AG08396 (cell line): ENCODE measurements around the gene TNFRSF1B.
A peak's percentile ranks its signal among the peaks of the same experiment; 100 is the strongest.

Source experiments
- DNase-seq: peaks from one replicate; pipeline ENCODE4 v3.0.0; 2012; ENCODE audit warnings: low spot score, mixed read lengths

Gene TNFRSF1B

DNA sequence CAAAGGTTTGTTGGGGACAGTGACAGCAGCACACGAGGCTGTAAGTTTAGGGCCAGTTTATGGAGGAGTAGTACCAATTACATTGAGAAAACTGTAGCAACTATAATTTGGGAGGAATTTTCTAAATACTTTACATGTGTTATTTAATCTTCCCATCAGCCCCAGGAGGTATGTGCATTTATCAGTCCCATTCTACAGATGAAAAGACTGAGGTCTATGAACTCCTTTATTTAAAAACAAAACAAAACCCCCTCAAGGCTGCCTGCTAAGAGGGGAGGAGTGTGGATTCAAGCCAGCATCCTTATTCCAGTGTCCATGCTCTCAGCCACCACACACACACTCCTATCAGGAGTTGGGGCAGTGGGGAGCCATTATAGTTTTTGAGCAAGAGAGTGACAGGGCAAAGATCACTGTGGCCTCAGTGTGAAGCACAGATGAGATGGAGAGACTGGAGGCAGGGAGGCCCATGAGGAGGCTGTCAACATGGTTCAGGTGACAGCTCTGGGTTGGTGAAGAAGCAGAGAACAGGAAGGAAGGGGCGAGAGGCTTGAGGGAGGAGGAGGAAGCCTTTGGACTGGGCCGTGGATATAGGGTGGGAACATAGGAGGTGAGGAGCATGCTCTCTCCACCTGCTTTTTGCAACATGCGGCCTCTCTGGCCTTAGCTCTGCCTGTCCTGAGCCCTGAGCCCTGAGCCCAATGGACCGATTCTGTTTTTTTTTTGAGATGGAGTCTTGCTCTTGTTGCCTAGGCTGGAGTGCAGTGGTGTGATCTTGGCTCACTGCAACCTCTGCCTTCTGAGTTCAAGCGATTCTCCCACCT is 9.7 kb downstream of the TNFRSF1B start:
- DNase-seq, result no peak

DNA sequence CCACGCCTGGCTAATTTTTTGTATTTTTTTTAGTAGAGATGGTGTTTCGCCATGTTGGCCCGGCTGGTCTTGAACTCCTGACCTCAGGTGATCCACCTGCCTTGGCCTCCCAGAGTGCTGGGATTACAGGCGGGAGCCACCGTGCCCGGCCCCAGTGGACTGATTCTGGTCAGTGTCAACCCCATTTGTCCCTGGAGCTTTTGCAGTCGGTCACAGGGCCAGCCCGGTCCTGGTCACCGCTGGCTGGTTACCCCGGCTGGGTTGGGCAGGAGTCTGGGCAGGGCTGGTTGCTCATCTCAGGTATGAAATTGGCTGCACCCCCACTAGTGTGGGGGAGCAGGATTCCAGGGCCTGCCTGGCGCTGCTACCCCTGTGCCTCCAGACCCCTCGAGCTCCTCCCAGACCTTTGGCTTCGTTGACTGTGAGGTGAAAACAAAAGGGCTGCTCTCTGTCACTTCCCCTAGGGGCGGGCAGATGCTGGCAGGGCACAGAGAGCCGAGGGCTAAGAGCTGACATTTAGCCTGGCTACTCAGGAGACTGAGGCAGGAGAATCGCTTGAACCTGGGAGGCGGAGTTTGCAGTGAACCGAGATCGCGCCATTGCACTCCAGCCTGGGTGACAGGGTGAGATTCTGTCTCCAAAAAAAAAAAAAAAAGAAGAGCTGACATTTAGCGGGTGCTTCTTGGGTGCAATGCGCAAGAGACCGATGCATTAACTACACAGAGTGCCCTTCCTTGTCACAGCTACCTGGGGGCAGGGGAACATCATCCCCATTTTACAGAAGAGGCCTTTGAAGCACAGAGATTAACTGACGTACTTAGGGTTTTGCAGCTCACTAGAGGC is 10.6 kb downstream of the TNFRSF1B start:
- no peak for DNase-seq

DNA sequence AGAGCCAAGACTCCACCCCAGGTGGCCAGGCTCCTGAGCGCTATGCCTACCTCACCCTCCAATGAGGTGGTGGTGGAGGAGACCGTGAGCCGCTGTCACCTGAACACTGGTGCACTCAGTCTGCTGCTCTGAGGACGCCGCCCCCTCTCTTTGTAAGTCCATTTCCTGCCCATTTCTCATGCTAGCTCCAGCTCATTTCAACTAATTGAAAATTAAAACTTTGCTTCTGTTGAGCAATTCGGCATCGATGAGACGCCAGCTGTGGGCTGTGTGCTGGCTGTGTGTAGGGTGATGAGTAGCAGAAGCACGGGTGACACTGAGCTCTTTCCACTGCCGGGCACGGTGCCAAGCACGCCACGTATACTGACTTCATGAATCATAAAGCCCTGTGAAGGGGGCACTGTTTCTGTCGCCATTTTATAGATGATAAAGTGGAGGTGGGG is 11.2 kb downstream of the TNFRSF1B start:
- DNase-seq, result peak; percentile 84

DNA sequence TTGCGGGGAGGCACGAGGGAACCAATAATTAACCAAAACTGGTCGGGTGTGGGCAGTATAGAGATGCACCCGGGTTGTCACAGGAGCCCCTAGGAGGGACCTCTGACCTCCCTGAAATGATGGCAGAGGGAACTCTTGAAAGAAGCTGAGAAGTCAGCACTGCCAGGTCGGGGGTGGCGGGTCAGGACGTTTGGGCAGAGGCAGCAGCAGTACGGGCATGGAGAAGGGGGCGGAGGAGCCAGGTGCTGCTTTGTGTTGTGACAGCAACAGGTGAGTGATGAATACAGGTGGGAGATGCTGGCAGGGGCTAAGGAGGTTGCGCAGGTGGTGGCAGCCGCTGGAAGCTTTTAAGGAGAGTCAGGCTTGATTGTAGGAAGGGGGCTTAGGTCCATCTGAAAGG is 11.7 kb downstream of the TNFRSF1B start:
- DNase-seq, result no peak

DNA sequence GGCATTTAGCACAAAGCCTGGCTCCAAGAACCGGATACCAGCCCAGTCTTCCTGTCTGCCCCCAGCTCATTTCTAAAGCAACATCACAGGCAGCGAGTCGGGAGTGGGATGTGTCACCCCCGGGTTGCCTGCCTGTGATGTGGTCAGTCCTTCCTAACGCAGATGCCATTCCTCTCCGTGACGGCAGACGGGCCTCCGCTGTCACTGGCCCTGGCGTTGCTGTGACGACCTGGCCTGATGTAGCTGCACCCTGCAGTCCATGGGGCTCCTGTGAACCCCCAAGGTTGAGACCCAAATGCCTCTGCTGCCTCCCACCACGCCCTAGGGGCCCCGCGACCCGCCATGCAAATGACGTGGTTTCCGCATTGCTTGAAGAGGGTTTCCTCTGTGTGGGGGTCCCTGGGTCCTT is 12.3 kb downstream of the TNFRSF1B start:
- peak; percentile 72 for DNase-seq

DNA sequence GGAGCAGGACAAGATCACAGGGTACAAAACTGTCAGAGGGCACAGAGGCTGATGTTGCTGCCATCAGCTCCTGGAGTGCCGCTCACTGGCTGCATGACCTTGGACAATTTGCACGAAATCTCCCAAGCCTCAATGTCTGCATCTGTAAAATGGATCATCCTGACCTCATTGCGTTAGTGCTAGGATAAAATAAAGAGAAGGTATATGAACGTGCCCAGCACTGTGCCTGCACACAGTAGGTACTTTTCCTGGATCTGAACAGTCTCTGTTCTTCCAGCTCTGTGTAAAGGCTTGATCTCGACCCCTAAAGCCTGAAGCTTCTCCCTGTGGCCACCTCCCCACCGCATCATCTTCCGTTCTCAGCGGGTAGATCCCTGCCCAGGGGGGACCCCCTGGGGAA is 12.9 kb downstream of the TNFRSF1B start:
- DNase-seq, result no peak

DNA sequence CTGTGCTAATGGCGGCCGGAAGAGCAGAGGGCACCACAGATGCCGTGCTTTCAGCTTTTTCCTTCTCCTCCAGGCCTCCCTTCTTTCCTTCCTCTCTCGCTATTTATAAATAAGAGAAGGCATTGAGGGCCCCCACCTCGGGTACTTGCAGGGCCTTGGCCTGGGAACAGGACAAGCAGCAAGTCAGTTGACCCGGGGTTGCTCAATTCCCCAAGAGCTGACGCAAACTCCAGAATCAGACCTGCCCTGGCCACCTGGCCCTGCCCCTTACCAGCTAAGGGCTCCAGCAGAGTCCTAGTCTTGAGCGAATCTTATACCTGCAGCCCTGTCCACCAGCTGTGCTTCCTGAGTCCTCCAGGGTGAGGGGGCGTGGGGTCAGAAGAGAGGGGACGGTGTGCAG is 13.5 kb downstream of the TNFRSF1B start:
- no peak for DNase-seq

DNA sequence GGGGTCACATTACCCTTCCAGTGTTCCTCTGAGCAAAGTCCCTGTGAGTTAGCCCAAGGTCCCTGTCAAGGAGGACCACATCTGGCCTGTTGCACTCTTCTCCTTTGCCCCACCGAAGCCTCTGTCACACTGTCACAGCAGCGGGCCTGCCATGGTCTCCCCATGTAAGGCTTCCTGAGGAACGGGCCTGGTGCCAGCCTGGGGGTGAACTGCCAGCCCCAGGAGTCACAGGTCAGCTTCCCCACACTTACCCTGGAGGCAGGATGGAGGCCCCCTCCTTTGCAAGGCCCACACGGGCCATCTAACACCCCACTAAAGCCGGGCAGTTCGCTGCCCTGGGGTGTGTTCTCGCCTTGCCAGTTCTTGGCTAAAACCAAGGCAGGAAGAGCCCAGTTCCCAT is 14.1 kb downstream of the TNFRSF1B start:
- no peak for DNase-seq

DNA sequence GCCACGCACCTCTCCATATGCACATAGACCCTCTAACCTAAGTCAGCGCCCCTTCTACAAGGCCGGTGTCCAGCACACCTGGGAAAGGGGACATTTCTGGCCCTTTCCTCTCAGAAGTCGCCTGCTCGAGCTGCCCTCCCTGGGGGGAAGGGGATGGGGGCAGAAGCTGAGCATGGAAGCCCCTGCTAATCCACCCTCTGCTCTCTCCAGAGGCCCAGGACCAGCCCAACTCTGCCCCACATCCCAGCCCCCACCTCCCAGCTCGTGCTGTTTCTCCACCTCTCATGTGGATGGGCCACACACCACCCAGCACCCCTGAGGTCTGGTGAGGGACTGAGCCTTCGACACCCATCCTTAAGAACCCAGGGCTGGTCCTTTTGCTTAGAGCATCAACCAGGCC is 14.8 kb downstream of the TNFRSF1B start:
- no peak for DNase-seq

DNA sequence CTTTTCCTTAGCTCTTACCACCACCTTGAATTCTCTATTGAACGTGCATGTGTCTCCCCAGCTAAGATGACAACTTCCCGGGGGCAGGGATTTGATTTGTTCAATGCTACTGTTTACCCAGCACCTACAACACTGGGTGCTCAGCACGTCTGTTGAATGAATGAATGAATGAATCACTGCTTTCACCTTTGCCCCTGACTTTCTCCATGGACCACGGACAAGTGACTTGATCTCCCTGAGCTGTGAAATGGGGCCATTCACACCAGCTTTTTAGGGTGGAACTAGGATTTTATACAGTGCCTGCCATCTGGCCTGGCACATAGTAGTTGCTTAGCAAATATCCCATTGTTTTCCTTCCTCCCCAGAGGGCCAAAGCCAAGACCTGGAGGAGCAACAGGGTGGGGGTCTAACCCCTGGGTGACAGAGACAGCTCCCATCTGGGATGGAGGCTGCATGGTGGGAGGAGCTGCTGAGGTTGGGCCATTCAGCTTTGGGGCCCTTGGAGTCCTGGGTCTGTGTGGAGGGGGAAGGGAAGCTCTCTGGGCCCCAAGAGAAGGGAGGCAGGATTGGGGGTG is 15.7 kb downstream of the TNFRSF1B start:
- DNase-seq, result no peak

DNA sequence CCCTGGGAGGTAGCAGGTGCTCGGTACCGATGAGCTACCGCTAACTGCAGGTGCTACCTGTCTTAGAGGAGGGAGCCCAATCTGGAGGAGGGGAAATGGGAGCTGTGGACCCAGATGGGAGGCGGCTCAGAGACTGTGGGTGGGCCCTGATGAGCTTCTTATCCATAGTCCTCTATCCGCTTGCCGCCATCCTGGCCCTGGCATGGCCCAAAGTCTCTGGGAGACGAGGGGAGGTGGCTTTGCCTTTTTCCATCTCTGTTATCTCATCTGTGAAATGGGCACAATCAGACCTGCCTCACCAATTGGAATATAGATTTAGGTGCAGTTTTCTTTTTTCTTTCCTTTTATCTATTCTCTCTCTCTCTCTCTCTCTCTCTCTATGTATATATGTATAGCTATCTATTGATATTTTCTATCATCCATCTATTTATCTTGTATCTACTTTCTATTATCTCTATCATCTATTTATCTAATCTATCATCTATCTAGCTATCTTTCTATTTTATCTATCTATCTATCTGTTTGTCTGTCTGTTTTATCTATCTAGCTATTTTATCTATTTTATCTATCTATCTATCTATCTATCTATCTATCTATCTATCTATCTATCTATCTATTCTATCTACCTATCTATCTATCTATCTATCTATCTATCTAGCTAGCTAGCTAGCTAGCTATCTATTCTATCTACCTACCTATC is 16.5 kb downstream of the TNFRSF1B start:
- no peak for DNase-seq

DNA sequence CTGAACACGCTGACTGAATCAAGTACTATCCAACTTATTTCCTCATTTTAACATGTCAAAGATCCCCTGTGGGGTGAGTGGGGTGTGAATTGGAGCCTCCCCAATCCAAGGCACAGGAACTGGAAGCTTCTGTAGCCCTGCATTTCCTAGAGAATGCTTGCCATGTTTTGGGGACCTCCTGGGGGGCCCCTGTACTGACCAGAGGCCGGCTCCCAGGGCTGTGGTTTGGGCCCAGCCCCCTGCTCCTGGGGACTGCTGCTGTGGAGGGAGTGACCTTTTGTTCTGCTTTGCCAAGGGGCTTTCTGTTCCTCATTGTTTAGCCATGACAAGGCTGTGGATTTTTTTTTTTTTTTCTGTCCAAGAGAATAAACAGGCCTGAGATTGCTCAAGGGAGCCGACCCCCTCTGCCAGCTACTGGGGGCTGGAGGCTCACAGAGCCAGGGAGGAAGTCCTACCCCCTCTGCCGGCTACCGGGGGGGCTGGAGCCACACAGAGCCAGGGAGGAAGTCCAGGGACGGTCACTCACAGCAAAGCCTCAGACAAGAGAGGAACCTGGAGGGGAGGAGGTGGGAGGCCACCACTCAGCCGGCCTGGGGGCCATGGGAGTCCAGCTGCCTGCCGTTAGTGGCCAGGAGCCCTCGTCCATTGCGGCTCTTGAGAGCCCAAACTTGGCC is 17.4 kb downstream of the TNFRSF1B start:
- peak; percentile 81 for DNase-seq

DNA sequence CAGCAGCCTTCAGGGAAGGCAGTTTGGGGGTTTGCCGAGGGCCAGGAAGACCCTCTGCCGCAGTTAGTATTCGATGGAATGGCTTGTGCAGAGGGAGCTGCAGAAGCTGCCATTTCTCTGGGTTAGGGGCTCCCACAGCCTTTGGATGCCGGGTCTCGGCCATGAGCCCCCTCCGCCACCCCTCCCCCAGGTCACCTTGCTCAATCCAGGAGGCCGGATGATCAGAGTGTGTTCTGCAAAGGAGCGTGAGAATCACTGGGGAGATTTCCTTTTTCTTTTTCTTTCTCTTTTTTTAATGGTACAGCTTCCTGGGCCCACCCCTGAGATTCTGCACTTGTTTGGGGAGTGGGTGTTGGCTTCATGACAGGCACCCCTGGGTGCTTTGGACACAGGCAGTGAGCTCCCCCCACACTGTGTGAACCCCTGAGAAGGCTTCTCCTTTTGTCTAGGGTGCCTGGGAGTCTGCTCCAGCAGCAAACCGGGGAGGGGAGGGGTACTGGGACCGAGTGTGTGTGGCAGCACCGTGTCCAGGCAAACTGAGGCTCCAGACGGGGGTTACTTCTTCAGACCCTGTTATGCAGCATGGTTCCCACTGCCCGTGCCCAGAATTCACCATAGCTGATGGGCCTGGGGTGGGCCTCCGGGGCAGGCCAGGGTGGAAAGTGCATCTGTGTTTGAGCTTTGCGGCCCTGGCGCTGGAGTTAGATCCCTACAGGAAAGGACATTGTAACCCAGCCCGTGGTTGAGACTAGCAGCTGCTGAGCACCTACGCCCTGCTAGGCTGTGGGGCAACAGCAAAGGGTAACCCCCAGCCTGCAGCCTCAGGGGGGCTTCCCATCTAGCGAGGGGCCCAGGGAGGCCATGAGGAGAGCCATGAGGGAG is 18.5 kb downstream of the TNFRSF1B start:
- no peak for DNase-seq

DNA sequence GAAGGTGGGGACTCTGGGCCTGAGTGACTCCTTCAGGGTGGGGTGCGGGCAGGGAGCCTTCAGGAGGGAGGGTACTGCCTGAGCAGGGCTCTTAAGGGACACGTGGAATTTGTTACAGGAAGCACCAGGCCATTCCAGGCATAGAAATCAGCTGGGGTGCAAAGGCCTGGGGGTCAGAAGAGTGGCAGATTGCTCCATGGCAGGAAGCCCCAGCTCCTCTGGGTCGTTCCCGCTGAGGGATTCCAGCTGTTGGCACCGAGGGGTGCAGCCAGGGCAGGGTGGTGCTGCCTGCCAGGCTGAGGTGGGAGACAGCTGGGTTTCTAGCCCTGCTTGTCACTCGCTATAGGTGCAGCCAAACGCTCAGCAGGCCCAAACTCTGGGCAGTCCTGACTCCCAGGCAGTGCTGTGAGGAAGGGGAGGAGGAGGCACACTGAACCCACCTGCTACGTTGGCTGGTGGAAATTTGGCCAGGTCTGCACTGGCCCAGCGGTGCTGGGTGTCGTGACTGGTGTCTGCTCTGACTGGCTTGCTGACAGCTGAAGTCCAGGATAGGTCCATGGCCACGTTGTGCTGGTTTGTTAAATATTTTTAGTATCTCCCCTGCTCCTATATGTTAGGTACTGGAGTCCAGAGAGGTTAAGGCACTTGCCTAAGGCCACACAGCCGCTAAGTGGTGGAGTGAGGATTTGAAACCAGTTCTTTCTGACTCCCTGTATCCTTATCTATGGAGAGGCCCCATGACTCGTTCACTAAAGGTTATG is 19.3 kb downstream of the TNFRSF1B start:
- DNase-seq, result no peak

DNA sequence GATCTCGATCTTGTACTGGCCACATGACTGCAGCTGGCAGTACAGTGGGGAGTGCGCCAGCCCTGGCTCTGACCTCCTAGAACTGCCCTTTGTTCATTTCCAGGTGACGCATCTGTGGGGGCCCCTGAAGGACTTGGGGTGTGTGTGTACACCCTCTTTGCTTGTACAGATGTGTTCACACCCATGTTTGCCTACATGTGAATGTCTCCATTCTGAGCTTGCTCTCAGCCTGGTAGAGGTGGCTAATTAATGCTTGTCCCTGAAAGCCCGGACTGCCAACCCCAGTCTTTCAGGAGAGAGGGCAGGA is 19.8 kb downstream of the TNFRSF1B start:
- no peak for DNase-seq

DNA sequence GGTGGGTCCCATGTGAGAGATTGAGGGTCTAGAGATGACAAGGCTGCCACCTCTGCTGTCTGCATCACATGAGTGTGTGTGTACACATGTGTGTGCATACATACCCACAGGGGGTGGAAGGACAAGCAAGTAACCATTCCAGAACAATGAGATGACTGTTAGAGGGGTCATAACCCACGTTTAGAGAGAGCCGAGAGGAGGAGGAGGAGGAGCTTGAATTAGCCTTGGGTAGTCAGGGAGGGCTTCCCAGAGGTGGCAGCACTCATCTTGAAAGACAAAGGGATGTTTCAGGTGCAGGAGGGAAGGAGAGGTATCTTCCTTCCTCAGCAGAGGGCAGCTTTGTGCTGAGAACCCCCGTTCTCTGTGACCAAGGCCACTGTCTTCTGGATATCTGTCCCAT is 21.3 kb downstream of the TNFRSF1B start:
- no peak for DNase-seq

DNA sequence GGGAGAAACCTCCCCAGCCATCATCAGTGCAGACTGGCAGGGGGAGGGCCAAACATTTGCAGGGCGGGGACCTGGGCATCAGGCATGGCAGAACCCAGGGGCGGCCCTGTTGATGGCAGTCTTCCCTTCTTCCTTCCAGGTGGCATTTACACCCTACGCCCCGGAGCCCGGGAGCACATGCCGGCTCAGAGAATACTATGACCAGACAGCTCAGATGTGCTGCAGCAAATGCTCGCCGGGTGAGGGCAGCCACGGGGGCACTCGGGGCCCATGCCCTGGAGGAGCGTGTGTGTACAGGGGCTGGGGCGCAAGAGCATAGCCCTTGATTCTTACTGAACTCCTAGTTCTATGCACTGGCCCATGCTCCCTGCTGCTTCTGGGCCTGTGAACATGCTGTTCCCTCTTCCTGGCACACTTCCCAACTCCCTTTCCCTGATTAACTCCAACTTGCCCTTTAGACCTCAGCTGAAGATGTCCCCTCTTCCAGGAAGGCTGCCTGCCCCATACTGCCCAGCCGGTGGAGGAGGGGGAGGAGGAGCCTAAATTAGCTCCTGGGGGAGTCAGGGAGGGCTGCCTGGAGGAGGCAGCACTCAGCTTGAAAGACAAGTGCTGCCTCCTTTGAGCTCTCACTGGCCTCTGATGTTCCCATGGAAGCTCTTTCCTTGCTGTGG is 22.0 kb downstream of the TNFRSF1B start:
- DNase-seq, result no peak

DNA sequence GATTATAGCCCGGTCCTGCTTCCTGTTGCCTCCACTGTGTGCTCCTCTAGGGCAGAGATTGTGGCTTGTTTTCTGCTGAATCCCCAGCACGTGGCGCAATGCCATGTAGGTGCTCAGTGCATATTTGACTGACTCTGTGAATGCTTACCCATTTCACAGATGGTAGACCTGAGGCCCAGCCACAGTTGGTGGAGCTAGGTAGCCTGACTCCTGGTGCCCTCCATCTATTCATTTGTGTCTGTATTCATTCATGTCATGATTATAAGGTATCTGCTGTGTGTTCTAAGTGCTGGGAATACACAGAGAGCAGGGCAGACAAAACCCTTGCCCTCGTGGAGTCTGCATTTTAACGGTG is 22.5 kb downstream of the TNFRSF1B start:
- no peak for DNase-seq

DNA sequence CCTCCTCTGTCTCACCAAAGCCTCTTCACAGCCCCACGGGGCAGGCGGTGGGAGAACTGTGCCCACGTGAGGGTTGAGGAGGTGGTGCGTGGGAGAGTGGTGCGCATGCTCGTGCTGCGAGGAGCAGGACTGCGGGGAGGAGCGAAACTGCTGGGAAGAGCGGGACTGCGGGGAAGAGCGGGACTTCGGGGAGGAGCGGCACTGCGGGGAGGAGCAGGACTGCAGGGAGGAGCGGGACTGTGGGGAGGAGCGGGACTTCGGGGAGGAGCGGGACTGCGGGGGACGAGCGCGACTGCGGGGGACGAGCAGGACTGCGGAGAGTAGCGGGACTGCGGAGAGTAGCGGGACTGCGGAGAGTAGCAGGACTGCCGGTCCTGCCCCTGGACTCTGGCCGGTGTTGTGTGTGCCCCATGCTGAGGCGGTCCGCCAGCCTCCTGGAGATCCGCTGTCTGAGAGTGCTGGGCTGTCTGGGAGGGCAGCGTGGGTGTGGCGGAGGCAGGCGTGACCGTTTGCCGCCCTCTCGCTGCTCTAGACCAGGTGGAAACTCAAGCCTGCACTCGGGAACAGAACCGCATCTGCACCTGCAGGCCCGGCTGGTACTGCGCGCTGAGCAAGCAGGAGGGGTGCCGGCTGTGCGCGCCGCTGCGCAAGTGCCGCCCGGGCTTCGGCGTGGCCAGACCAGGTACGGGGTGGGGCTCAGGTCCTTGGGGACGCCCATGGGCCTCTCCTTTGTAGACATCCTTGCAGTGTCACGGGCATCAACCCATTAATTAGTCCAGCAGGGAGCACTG is 24.6 kb downstream of the TNFRSF1B start:
- no peak for DNase-seq
